ENCODE results near the gene RBM4. TPM values are rescaled to one million over a fixed set of nuclear protein-coding genes. Genes with fewer than 3 reads are reported as not detected.
A peak's percentile ranks its signal among the peaks of the same experiment; 100 is the strongest.

The RBM4 gene
- total RNA-seq, 1 donor from 2014 or later = 168 TPM

- H3K4me3 ChIP-seq (ENCODE audit: low read depth, low read length) = no peak overlapping the region
- no peaks in the 10 kb centered on the region for H3K36me3 ChIP-seq (ENCODE audit: control insufficient read depth, insufficient read depth, low read length)
- TF ChIP-seq CTCF (IDR thresholded peaks at IDR 0.05; ENCODE audit: insufficient read depth, low read length, poor library complexity, severe bottlenecking) = no peak
- DNase-seq (ENCODE audit: low read depth) = no peak
- no peaks in the 10 kb centered on the region for H3K27me3 ChIP-seq (ENCODE audit: control insufficient read depth, insufficient read depth, low read length)
Observed at GRCh38 chr11:66676282-66676919, 37.9 kb downstream of the RBM4 start.

- Histone ChIP-seq H3K4me3 (ENCODE audit: low read depth, low read length) (peak overlapping the region; percentile 54), H3K36me3 (ENCODE audit: control insufficient read depth, insufficient read depth, low read length) (no peaks in the 10 kb centered on the region), H3K27me3 (ENCODE audit: control insufficient read depth, insufficient read depth, low read length) (no peaks in the 10 kb centered on the region)
- DNase-seq (ENCODE audit: low read depth) = no peak
- no peak for TF ChIP-seq CTCF (IDR thresholded peaks at IDR 0.05; ENCODE audit: insufficient read depth, low read length, poor library complexity, severe bottlenecking)
Observed at GRCh38 chr11:66676931-66677598, 38.6 kb downstream of the RBM4 start.

GRCh38 chr11:66677599-66678375 is 39.3 kb downstream of the RBM4 start, which contains the start of gene RBM4B:
Gene RBM4B (minus strand): TSS chr11:66677887. CDS start chr11:66677079, 808 bp downstream.
- DNase-seq (ENCODE audit: low read depth) = peak; percentile 63
- Histone ChIP-seq H3K27me3 (ENCODE audit: control insufficient read depth, insufficient read depth, low read length) (no peaks in the 10 kb centered on the region), H3K36me3 (ENCODE audit: control insufficient read depth, insufficient read depth, low read length) (no peaks in the 10 kb centered on the region), H3K4me3 (ENCODE audit: low read depth, low read length) (peak within 1 kb of the TSS; percentile 54)
- no peak for TF ChIP-seq CTCF (IDR thresholded peaks at IDR 0.05; ENCODE audit: insufficient read depth, low read length, poor library complexity, severe bottlenecking)

GRCh38 chr11:66680966-66681645 is 42.6 kb downstream of the RBM4 start:
- Histone ChIP-seq H3K4me3 (ENCODE audit: low read depth, low read length) (no peak overlapping the region), H3K36me3 (ENCODE audit: control insufficient read depth, insufficient read depth, low read length) (no peaks in the 10 kb centered on the region), H3K27me3 (ENCODE audit: control insufficient read depth, insufficient read depth, low read length) (no peaks in the 10 kb centered on the region)
- no peak for TF ChIP-seq CTCF (IDR thresholded peaks at IDR 0.05; ENCODE audit: insufficient read depth, low read length, poor library complexity, severe bottlenecking)
- no peak for DNase-seq (ENCODE audit: low read depth)

- no peak for DNase-seq (ENCODE audit: low read depth)
- no peak for TF ChIP-seq CTCF (IDR thresholded peaks at IDR 0.05; ENCODE audit: insufficient read depth, low read length, poor library complexity, severe bottlenecking)
- Histone ChIP-seq H3K36me3 (ENCODE audit: control insufficient read depth, insufficient read depth, low read length) (peaks cover 1% of the 10 kb centered on the region), H3K27me3 (ENCODE audit: control insufficient read depth, insufficient read depth, low read length) (no peaks in the 10 kb centered on the region), H3K4me3 (ENCODE audit: low read depth, low read length) (no peak overlapping the region)
Observed at GRCh38 chr11:66683877-66684276, 45.4 kb downstream of the RBM4 start.

Data from kidney epithelial cell (primary cell).